ENCODE results near the gene FERMT2.

The FERMT2 gene

DNA sequence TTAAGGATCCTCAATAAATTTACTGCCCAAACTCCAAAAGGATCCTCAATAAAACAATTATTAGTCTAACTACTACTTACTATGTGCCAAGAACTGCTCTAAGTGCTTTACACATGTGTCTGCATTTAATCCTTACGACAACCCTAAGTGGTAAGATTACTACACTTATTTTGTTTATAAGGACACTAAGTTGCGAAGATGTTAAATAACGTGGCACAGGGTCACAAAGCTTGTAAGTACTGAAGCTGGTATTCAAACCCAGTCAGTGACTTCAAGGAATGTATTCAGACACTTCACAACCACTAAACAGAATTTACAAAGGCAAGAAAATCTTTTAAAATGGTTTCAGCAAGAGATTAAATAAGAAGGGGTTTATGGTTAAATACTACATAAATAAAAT is 13.0 kb downstream of the FERMT2 start:
- peaks cover 29% of the 10 kb centered on the region for H3K36me3 ChIP-seq (ENCODE audit: low read depth)
- H3K9me3 ChIP-seq (ENCODE audit: severe bottlenecking), result no peaks in the 10 kb centered on the region
- no peak overlapping the region for H3K4me3 ChIP-seq (ENCODE audit: severe bottlenecking)
- ATAC-seq (ENCODE audit: low read depth) (no peak), DNase-seq (ENCODE audit: low spot score) (no peak)
- H3K27me3 ChIP-seq (ENCODE audit: insufficient read depth, poor library complexity, severe bottlenecking), result no peaks in the 10 kb centered on the region
- no peak overlapping the region for H3K27ac ChIP-seq (ENCODE audit: poor library complexity, severe bottlenecking)
- H3K4me1 ChIP-seq (ENCODE audit: insufficient read depth, poor library complexity, severe bottlenecking), result no peaks in the 10 kb centered on the region
- TF ChIP-seq, protein P1, sequence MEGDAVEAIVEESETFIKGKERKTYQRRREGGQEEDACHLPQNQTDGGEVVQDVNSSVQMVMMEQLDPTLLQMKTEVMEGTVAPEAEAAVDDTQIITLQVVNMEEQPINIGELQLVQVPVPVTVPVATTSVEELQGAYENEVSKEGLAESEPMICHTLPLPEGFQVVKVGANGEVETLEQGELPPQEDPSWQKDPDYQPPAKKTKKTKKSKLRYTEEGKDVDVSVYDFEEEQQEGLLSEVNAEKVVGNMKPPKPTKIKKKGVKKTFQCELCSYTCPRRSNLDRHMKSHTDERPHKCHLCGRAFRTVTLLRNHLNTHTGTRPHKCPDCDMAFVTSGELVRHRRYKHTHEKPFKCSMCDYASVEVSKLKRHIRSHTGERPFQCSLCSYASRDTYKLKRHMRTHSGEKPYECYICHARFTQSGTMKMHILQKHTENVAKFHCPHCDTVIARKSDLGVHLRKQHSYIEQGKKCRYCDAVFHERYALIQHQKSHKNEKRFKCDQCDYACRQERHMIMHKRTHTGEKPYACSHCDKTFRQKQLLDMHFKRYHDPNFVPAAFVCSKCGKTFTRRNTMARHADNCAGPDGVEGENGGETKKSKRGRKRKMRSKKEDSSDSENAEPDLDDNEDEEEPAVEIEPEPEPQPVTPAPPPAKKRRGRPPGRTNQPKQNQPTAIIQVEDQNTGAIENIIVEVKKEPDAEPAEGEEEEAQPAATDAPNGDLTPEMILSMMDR (IDR thresholded peaks at IDR 0.05; ENCODE audit: poor library complexity, severe bottlenecking), result no peak

DNA sequence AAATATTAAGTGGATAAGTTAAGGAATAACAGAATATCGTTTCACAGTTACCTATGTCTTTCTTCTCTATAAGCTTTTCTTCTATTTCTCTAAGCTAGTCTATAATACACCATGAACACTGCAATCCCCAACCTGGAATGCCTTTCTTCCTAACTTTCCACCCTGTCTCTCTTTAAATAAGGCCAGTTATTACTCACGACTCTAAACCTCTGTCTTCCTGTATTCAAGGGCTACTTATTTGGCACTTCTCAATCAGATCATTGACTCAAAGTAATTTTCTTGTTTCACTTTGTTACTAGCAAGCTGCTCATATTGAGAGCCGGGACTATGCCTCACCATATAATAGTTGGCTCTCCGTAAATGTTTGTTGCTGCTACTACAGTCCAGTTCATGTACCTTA is 13.5 kb downstream of the FERMT2 start:
- TF ChIP-seq, protein P1 (IDR thresholded peaks at IDR 0.05; ENCODE audit: poor library complexity, severe bottlenecking), result no peak
- H3K27me3 ChIP-seq (ENCODE audit: insufficient read depth, poor library complexity, severe bottlenecking), result no peaks in the 10 kb centered on the region
- no peak overlapping the region for H3K27ac ChIP-seq (ENCODE audit: poor library complexity, severe bottlenecking)
- H3K9me3 ChIP-seq (ENCODE audit: severe bottlenecking), result no peaks in the 10 kb centered on the region
- ATAC-seq (ENCODE audit: low read depth), result peak; percentile 30; the same call in 1 of the 3 replicates
- H3K4me1 ChIP-seq (ENCODE audit: insufficient read depth, poor library complexity, severe bottlenecking), result no peaks in the 10 kb centered on the region
- no peak for DNase-seq (ENCODE audit: low spot score)
- H3K4me3 ChIP-seq (ENCODE audit: severe bottlenecking), result no peak overlapping the region
- H3K36me3 ChIP-seq (ENCODE audit: low read depth), result peaks cover 24% of the 10 kb centered on the region

DNA sequence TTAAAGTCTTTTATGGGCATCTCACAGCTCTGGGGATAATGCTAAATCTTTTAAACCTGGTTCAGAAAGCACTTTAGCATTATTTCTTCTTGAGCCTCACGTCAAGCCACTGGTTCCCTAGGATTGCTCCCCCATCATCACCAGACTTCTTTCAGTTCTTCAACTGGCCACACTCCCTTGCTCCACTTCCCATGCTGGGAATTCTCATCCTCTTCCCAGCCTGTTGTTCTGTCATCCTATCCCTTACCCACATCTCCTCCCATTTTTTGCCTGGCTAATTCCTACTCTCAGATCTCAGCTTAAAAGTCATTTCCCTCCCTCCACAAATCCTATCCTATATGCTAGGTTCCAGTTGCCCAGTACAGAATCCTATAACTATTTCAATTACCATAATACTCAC is 14.4 kb downstream of the FERMT2 start:
- Histone ChIP-seq H3K36me3 (ENCODE audit: low read depth) (peaks cover 22% of the 10 kb centered on the region), H3K4me1 (ENCODE audit: insufficient read depth, poor library complexity, severe bottlenecking) (no peaks in the 10 kb centered on the region), H3K27me3 (ENCODE audit: insufficient read depth, poor library complexity, severe bottlenecking) (no peaks in the 10 kb centered on the region), H3K9me3 (ENCODE audit: severe bottlenecking) (no peaks in the 10 kb centered on the region), H3K4me3 (ENCODE audit: severe bottlenecking) (no peak overlapping the region), H3K27ac (ENCODE audit: poor library complexity, severe bottlenecking) (no peak overlapping the region)
- ATAC-seq (ENCODE audit: low read depth), result no peak
- no peak for DNase-seq (ENCODE audit: low spot score)
- TF ChIP-seq, protein P1 (IDR thresholded peaks at IDR 0.05; ENCODE audit: poor library complexity, severe bottlenecking), result no peak

DNA sequence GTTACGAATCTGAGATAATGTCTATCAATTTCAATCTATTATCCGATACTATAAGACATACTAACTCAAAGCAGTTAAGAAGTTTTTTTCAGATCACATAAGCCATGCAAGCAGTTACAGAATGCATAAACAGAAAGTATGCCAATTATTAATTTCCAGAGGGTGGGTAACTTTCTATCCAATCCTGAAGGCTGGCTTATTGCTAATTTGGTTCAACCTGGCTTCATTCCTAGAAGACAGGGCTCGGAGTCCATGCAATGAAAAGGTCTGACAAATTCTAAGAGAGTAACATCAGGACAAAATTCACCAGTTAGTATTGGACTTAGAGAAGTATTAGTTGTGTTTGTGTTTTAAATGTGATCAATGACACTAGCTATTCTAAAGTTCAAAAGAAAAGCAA is 15.0 kb downstream of the FERMT2 start:
- TF ChIP-seq, protein P1 (IDR thresholded peaks at IDR 0.05; ENCODE audit: poor library complexity, severe bottlenecking), result no peak
- no peaks in the 10 kb centered on the region for H3K4me1 ChIP-seq (ENCODE audit: insufficient read depth, poor library complexity, severe bottlenecking)
- no peaks in the 10 kb centered on the region for H3K9me3 ChIP-seq (ENCODE audit: severe bottlenecking)
- no peak for ATAC-seq (ENCODE audit: low read depth)
- DNase-seq (ENCODE audit: low spot score), result no peak
- H3K27me3 ChIP-seq (ENCODE audit: insufficient read depth, poor library complexity, severe bottlenecking), result no peaks in the 10 kb centered on the region
- H3K4me3 ChIP-seq (ENCODE audit: severe bottlenecking), result no peak overlapping the region
- H3K27ac ChIP-seq (ENCODE audit: poor library complexity, severe bottlenecking), result no peak overlapping the region
- H3K36me3 ChIP-seq (ENCODE audit: low read depth), result peaks cover 19% of the 10 kb centered on the region

DNA sequence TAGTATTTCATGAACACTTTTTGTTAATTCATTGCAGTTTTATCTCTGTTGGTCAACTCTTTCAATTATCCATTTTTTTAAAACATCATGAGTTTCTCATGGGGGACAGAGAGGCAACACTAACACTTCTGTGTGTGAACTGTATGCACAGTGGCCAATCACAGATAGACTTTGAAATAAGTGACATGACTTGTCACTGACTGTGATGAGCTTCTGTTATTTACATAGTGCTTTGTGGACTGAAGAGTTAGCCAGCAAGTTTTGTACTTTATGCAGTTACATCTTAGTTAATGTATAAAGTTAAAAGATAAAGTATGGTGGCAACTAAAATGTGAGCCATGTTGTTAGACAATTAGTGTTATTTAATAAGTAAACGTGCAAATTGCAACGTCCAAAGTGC is 16.1 kb downstream of the FERMT2 start:
- Histone ChIP-seq H3K9me3 (ENCODE audit: severe bottlenecking) (no peaks in the 10 kb centered on the region), H3K4me1 (ENCODE audit: insufficient read depth, poor library complexity, severe bottlenecking) (no peaks in the 10 kb centered on the region), H3K36me3 (ENCODE audit: low read depth) (peaks cover 11% of the 10 kb centered on the region), H3K27ac (ENCODE audit: poor library complexity, severe bottlenecking) (no peak overlapping the region), H3K4me3 (ENCODE audit: severe bottlenecking) (no peak overlapping the region), H3K27me3 (ENCODE audit: insufficient read depth, poor library complexity, severe bottlenecking) (no peaks in the 10 kb centered on the region)
- TF ChIP-seq, protein P1 (IDR thresholded peaks at IDR 0.05; ENCODE audit: poor library complexity, severe bottlenecking), result no peak
- DNase-seq (ENCODE audit: low spot score) (no peak), ATAC-seq (ENCODE audit: low read depth) (no peak)

All from RWPE2 (cell line).